Measurements from ENCODE around the gene LSG1. TPM values are rescaled to one million over a fixed set of nuclear protein-coding genes. Genes with fewer than 3 reads are reported as not detected.

The LSG1 gene
- total and polyA plus RNA-seq, 9 of the 15 experiments (the other 6 are each of a cell fraction or from before 2014, with no cell fraction given), result 14.9 to 73.7 (median 46.7) TPM

- no peak for TF ChIP-seq PHB2 (IDR thresholded peaks at IDR 0.05; ENCODE audit: low read depth)
- no peak for TF ChIP-seq DDX20 (tag; IDR thresholded peaks at IDR 0.05; ENCODE audit: low read depth)
- TF ChIP-seq ZMIZ1 (IDR thresholded peaks at IDR 0.05; ENCODE audit: low read depth in 2 of 2, low read length in 2 of 2), result no peak
- no peak for TF ChIP-seq SAP30 (IDR thresholded peaks at IDR 0.05; ENCODE audit: borderline replicate concordance, insufficient read depth, low read depth, low read length, poor library complexity, severe bottlenecking)
- TF ChIP-seq HNRNPLL (IDR thresholded peaks at IDR 0.05; ENCODE audit: low read depth, low read length, poor library complexity, severe bottlenecking), result peak; percentile 66
- TF ChIP-seq, protein P1, sequence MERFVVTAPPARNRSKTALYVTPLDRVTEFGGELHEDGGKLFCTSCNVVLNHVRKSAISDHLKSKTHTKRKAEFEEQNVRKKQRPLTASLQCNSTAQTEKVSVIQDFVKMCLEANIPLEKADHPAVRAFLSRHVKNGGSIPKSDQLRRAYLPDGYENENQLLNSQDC (CRISPR knock-in tag; IDR thresholded peaks at IDR 0.05), result no peak
- no peak for TF ChIP-seq LEF1 (IDR thresholded peaks at IDR 0.05)
- no peak for TF ChIP-seq TEAD2 (tag; IDR thresholded peaks at IDR 0.05)
- TF ChIP-seq ZBTB17 (CRISPR knock-in tag; IDR thresholded peaks at IDR 0.05), result no peak
- TF ChIP-seq WHSC1 (IDR thresholded peaks at IDR 0.05; ENCODE audit: low read length), result no peak
- TF ChIP-seq BCL6 (CRISPR knock-in tag; IDR thresholded peaks at IDR 0.05), result no peak
- no peak for TF ChIP-seq ILK (tag; IDR thresholded peaks at IDR 0.05; ENCODE audit: borderline replicate concordance, low read depth)
- TF ChIP-seq TAF9B (IDR thresholded peaks at IDR 0.05; ENCODE audit: partially characterized antibody), result no peak
- no peak for TF ChIP-seq ZNF197 (CRISPR knock-in tag; IDR thresholded peaks at IDR 0.05; ENCODE audit: low read depth)
- TF ChIP-seq RBM22 (IDR thresholded peaks at IDR 0.05; ENCODE audit: low read depth, low read length, poor library complexity, severe bottlenecking), result no peak
- TF ChIP-seq ZNF184 (CRISPR knock-in tag; IDR thresholded peaks at IDR 0.05), result no peak
- TF ChIP-seq SMARCB1 (IDR thresholded peaks at IDR 0.05; ENCODE audit: insufficient read length, low read depth), result no peak
Measured at GRCh38 chr3:194685718-194686413, 13.9 kb upstream of the LSG1 start, which contains the start of gene FAM43A (continued).

Measured in K562 (cell line).